K562 (cell line): ENCODE data around the gene CRACR2B. TPM values are rescaled to one million over a fixed set of nuclear protein-coding genes. Genes with fewer than 3 reads are reported as not detected.

Source experiments
- ARID4B ChIP-seq: sonication (generic); formaldehyde crosslinking; IDR thresholded peaks from 2 replicates; pipeline ENCODE4 v1.8.0; 2022; ENCODE audit warnings: mild to moderate bottlenecking, missing genetic modification reagents
- ATF6 ChIP-seq: sonication (generic); formaldehyde crosslinking; IDR thresholded peaks from 2 replicates; pipeline ENCODE4 v1.4.0; 2020; ENCODE audit warnings: mild to moderate bottlenecking, missing genetic modification reagents
- C11orf30 ChIP-seq: fragments of 450-650 bp; IDR thresholded peaks from 2 replicates; pipeline ENCODE4 v1.6.1; 2016; ENCODE audit warnings: low read depth, mild to moderate bottlenecking
- MTA2 ChIP-seq: fragments of 450-650 bp; IDR thresholded peaks from 2 replicates; pipeline ENCODE4 v1.6.1; 2016; ENCODE audit warnings: low read depth
- RERE ChIP-seq: sonication (generic); formaldehyde crosslinking; IDR thresholded peaks from 2 replicates; pipeline ENCODE4 v1.8.0; 2023; ENCODE audit warnings: missing genetic modification reagents, mild to moderate bottlenecking, borderline replicate concordance
- SREBF2 ChIP-seq: sonication (generic); formaldehyde crosslinking; IDR thresholded peaks from 2 replicates; pipeline ENCODE4 v1.4.0; 2020; ENCODE audit warnings: mild to moderate bottlenecking, missing genetic modification reagents
- TCF15 ChIP-seq: fragments of 250-450 bp; sonication (Bioruptor Pico); IDR thresholded peaks from 2 replicates; pipeline ENCODE4 v1.8.0; 2022; ENCODE audit warnings: moderate library complexity, mild to moderate bottlenecking, inconsistent platforms
- ZNF766 ChIP-seq: fragments of 200-800 bp; sonication (Bioruptor generic); conservative IDR thresholded peaks from 2 replicates; pipeline ENCODE4 v1.6.1; 2016; ENCODE audit warnings: missing genetic modification characterization, missing compliant biosample characterization
- polyA plus RNA-seq, 8 experiments: library from polyadenylated mRNA; depleted of rRNA in 4 of 8; stranded (reverse) in 5 of 8; unstranded in 3 of 8; fragments of >200 nt; fragmentation: Nextera tagmentation in 2 of 8; fragmentation: Illumina TruSeq in 1 of 8; extraction: Ambion mirVana in 2 of 8; extraction: Trizol in 1 of 8; gene quantifications; 2 replicates each; pipeline versions ENCODE4 v1.2.1 to v1.2.3, GENCODE V29; 2011 to 2014; ENCODE audit warnings: inconsistent platforms in 1 of 8, missing spikeins in 1 of 8
- total RNA-seq, 7 experiments: library from RNA; depleted of rRNA in 6 of 7; stranded (reverse); fragments of >200 nt in 6 of 7; fragmentation: Illumina TruSeq in 2 of 7; extraction: Trizol in 2 of 7; gene quantifications; 2 replicates each; pipeline versions ENCODE4 v1.2.1 to v1.2.3, GENCODE V29; 2011 to 2021; ENCODE audit warnings: low replicate concordance in 1 of 7

The CRACR2B gene
- total and polyA plus RNA-seq, 9 of the 15 experiments (the other 6 are each of a cell fraction or from before 2014, with no cell fraction given), result 0.10 to 51.0 (median 6.0) TPM

- TF ChIP-seq RERE (no peak), ATF6 (CRISPR knock-in tag) (no peak), ARID4B (CRISPR knock-in tag) (peak; percentile 75), TCF15 (no peak), MTA2 (no peak), ZNF766 (CRISPR knock-in tag) (no peak), SREBF2 (no peak), C11orf30 (no peak)
Observed at GRCh38 chr11:827146-827896, 398 bp upstream of the CRACR2B start (continued).
